Spleen (tissue), 11 donors: ENCODE results near the gene TMEM53. TPM values are rescaled to one million over a fixed set of nuclear protein-coding genes. Genes with fewer than 3 reads are reported as not detected.

ENCODE experiments used
- DNase-seq: peaks from one replicate; pipeline ENCODE4 v3.0.0-alpha.2; 2020
- H3K27ac ChIP-seq, 8 donors: fragments of 200-600 bp; sonication (generic) in 7 of 8; 1 replicate in 4 of 8; 2 replicates in 4 of 8; pipeline versions ENCODE4 v1.5.0 to v1.8.0; 2016 to 2021; ENCODE audit warnings: inconsistent platforms in 4 of 8, mild to moderate bottlenecking in 4 of 8, moderate library complexity in 1 of 8
- H3K27me3 ChIP-seq, 7 donors: fragments of 200-600 bp; sonication (generic) in 6 of 7; replicated peaks in 1 of 7; 1 replicate in 4 of 7; 2 replicates in 3 of 7; pipeline versions ENCODE4 v1.5.0 to v1.8.0; 2016 to 2021; ENCODE audit warnings: inconsistent platforms in 3 of 7, mild to moderate bottlenecking in 1 of 7
- H3K36me3 ChIP-seq, 6 donors: fragments of 200-600 bp; sonication (generic) in 5 of 6; 1 replicate in 4 of 6; 2 replicates in 2 of 6; pipeline versions ENCODE4 v1.5.0 to v1.8.0; 2016 to 2021; ENCODE audit warnings: inconsistent platforms in 2 of 6
- H3K4me1 ChIP-seq, 6 donors: fragments of 200-600 bp; sonication (generic) in 5 of 6; 1 replicate in 3 of 6; 2 replicates in 3 of 6; pipeline versions ENCODE4 v1.5.0 to v1.8.0; 2016 to 2021; ENCODE audit warnings: inconsistent platforms in 3 of 6
- H3K4me3 ChIP-seq, 8 donors: fragments of 200-600 bp; sonication (generic) in 7 of 8; 1 replicate in 4 of 8; 2 replicates in 4 of 8; pipeline versions ENCODE4 v1.5.0 to v1.8.0; 2016 to 2021; ENCODE audit warnings: inconsistent platforms in 4 of 8, mild to moderate bottlenecking in 4 of 8, moderate library complexity in 2 of 8
- H3K9me3 ChIP-seq, 8 donors: fragments of 200-600 bp; sonication (generic) in 7 of 8; 1 replicate in 4 of 8; 2 replicates in 4 of 8; pipeline versions ENCODE4 v1.5.0 to v1.8.0; 2016 to 2021; ENCODE audit warnings: inconsistent platforms in 4 of 8
- CTCF ChIP-seq, 11 experiments: fragments of 200-600 bp in 7 of 11; fragments of 450-650 bp in 4 of 11; sonication (generic) in 4 of 11; IDR thresholded peaks in 8 of 11; conservative IDR thresholded peaks in 3 of 11; 1 replicate in 7 of 11; 2 replicates in 4 of 11; pipeline versions ENCODE4 v1.4.0 to v1.8.0; 2016 to 2021; ENCODE audit warnings: antibody characterized with exemption in 11 of 11, inconsistent platforms in 4 of 11, mild to moderate bottlenecking in 1 of 11
- POLR2A ChIP-seq, 3 donors: fragments of 450-650 bp; IDR thresholded peaks; one replicate each; pipeline ENCODE4 v1.5.1; 2017; ENCODE audit warnings: antibody characterized with exemption in 3 of 3, mild to moderate bottlenecking in 1 of 3
- POLR2AphosphoS5 ChIP-seq, 3 donors: sonication (generic); formaldehyde crosslinking; IDR thresholded peaks; one replicate each; pipeline ENCODE4 v1.5.1; 2017; ENCODE audit warnings: antibody characterized with exemption in 3 of 3
- WGBS, 5 donors: extraction: QIAGEN DNeasy Blood & Tissue Kit in 3 of 5; methylation state at CpG; one replicate each; pipeline versions ENCODE4 v1.1.5 to v1.1.7; 2013 to 2018; 5-methylcytosine and 5-hydroxymethylcytosine counted together
- intact Hi-C: fragments of 100-400 bp; cut with DNase I; formaldehyde crosslinking; loops from one replicate; pipeline ENCODE4 v1.15.0; 2023; ENCODE audit warnings: low total_unique reads
- polyA plus RNA-seq, 3 donors: library from polyadenylated mRNA; stranded (reverse); fragments of 200-250 nt; gene quantifications; one replicate each; pipeline ENCODE4 v1.2.1, GENCODE V29; 2013
- total RNA-seq, 7 donors: library from RNA; depleted of rRNA in 3 of 7; stranded (reverse); fragments of >200 nt in 3 of 7; fragmentation: NEBNext Ultra II Directional in 4 of 7; extraction: Animal tissue kit (Norgen Biotek cat#: 25700) in 4 of 7; gene quantifications; one replicate each; pipeline versions ENCODE4 v1.1.0 to v1.2.1, GENCODE V29; 2016 to 2021
- donor health status: healthy with polysubstance abuse.
- donor health status: DM: no; HTN: no; CAD: no; lungs with moderate emphysema.
- donor health status: DM: no; HTN: no; CAD: no.
- donor health status: Bipolar disorder and iron deficiency.
- donor health status: healthy.
- donor health status: DM: no; HTN: no; CAD: no.
- donor health status: DM: yes; HTN: yes; CAD: no.

Gene TMEM53
- total and polyA plus RNA-seq, 10 donors = 4.3 to 7.5 (median 5.4) TPM

GRCh38 chr1:44621841-44622286, 52.4 kb downstream of the TMEM53 start:
- Histone ChIP-seq H3K36me3 (no peaks in the 10 kb centered on the region), H3K27me3 (peaks cover 0 to 11% (median 6%) of the 10 kb centered on the region in 7 donors), H3K9me3 (no peaks in the 10 kb centered on the region), H3K27ac (no peak overlapping the region), H3K4me1 (peaks cover 0 to 6% (median 0%) of the 10 kb centered on the region in 6 donors), H3K4me3 (no peak overlapping the region)
- TF ChIP-seq CTCF (IDR thresholded peaks at IDR 0.05 in 8 of 11, conservative IDR thresholded peaks at IDR 0.05 in 3 of 11) = no peak
- no peak for TF ChIP-seq POLR2AphosphoS5 (IDR thresholded peaks at IDR 0.05)
- TF ChIP-seq POLR2A (IDR thresholded peaks at IDR 0.05) = no peak
- WGBS, 5 donors = 87 to 92% (median 88%) methylated on average over 15 of the region's 15 CpGs
- peak; percentile 24 for DNase-seq
- intact Hi-C loops = no loop called here

DNA sequence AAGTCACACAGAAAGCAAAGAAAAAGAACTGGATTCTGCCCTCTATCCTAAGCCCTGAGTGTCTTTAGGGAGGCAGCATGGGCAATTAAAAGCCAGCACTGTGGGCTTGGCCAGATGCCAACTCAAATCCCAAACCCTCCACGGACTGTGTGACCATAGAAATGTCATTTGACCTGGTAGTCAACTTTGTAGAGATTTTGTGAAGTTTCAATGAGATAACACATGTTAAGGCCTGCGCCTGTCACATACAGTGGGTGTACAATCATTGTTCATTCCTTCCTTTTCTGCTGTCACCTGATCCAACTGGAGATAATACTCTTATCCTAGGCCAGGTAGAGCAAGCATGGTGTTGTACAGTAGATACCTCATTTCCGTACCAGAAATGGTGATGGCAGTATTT, 54.2 kb downstream of the TMEM53 start:
- Histone ChIP-seq H3K4me3 (no peak overlapping the region), H3K27ac (no peak overlapping the region), H3K27me3 (peaks cover 0 to 19% (median 8%) of the 10 kb centered on the region in 7 donors), H3K36me3 (no peaks in the 10 kb centered on the region), H3K4me1 (peaks cover 0 to 7% (median 0%) of the 10 kb centered on the region in 6 donors), H3K9me3 (no peaks in the 10 kb centered on the region)
- TF ChIP-seq POLR2A (IDR thresholded peaks at IDR 0.05) (no peak), POLR2AphosphoS5 (IDR thresholded peaks at IDR 0.05) (no peak), CTCF (IDR thresholded peaks at IDR 0.05 in 8 of 11, conservative IDR thresholded peaks at IDR 0.05 in 3 of 11) (no peak)
- 76 to 82% (median 79%) methylated on average over 3 of the region's 3 CpGs for WGBS, 5 donors
- intact Hi-C loops = no loop called here
- peak; percentile 1 for DNase-seq

DNA sequence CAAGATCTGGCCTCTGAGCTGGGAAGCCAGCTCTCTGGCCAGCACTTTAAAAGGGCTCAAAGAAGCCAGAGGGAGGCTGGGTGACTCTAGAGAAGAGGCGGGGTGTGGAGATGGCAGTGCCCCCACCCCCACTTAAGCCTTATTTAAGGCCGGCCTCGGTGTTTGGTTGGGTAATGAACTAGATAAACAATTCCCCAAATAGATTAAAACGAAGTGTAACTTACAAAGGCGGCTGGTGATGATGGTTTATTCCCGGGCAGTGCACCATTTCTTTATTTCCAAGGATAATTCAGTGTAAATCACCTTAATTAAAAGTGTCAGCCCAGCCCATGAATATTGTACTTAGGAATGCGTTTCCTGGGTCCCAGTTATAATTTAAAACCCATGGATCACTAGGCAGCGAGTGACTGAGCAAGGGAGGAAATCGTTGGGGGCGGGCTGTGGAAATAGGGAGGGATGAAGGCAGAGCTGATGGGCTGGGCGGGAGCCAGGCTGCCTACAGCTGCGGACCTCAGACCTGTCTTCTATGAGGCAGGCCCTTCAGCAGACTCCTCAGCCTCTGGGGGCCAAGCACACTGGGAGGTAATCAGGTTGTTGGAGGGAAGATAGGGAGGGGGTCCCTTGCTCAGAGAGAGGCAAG, 54.9 kb downstream of the TMEM53 start:
- Histone ChIP-seq H3K4me3 (no peak overlapping the region), H3K27me3 (peaks cover 0 to 19% (median 8%) of the 10 kb centered on the region in 7 donors), H3K4me1 (peaks cover 0 to 7% (median 0%) of the 10 kb centered on the region in 6 donors), H3K27ac (no peak overlapping the region), H3K9me3 (no peaks in the 10 kb centered on the region), H3K36me3 (no peaks in the 10 kb centered on the region)
- peak; percentile 14 for DNase-seq
- TF ChIP-seq POLR2AphosphoS5 (IDR thresholded peaks at IDR 0.05) (no peak), CTCF (IDR thresholded peaks at IDR 0.05 in 8 of 11, conservative IDR thresholded peaks at IDR 0.05 in 3 of 11) (no peak), POLR2A (IDR thresholded peaks at IDR 0.05) (no peak)
- intact Hi-C loops = no loop called here
- 61 to 83% (median 74%) methylated on average over 12 of the region's 12 CpGs for WGBS, 5 donors

DNA sequence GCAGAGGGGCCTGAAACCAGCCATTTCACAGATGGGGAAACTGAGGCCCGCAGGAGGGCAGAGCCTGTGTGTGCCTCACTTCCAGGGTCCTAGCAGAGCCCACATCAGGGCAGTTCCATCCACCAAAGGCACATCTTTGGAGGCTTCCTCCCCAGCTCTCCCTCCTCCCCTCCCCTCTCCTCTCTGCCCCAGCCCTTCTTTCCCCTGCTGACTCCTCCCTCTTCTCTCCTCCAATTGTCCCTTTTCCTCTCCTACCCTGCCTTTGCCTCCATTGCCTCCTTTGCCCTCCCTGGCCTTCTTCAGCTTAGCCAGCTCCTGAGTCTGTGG, 56.6 kb downstream of the TMEM53 start:
- no peaks in the 10 kb centered on the region for H3K36me3 ChIP-seq
- no peaks in the 10 kb centered on the region for H3K9me3 ChIP-seq
- TF ChIP-seq POLR2A (IDR thresholded peaks at IDR 0.05) (no peak), POLR2AphosphoS5 (IDR thresholded peaks at IDR 0.05) (no peak), CTCF (IDR thresholded peaks at IDR 0.05 in 8 of 11, conservative IDR thresholded peaks at IDR 0.05 in 3 of 11) (no peak)
- no peak overlapping the region for H3K27ac ChIP-seq
- peaks cover 0 to 19% (median 8%) of the 10 kb centered on the region in 7 donors for H3K27me3 ChIP-seq
- intact Hi-C loops = no loop called here
- WGBS, 5 donors = 64 to 100% (median 87%) methylated on average over 1 of the region's 1 CpG
- DNase-seq = no peak
- H3K4me1 ChIP-seq = peaks cover 0 to 7% (median 0%) of the 10 kb centered on the region in 6 donors
- H3K4me3 ChIP-seq = no peak overlapping the region
